Measurements from ENCODE around the gene ATP5PF. TPM values are rescaled to one million over a fixed set of nuclear protein-coding genes. Genes with fewer than 3 reads are reported as not detected.
"Not testable (repeated sequence)": the region's sequence is repeated elsewhere in the genome, so short reads cannot be mapped to it uniquely, and the experiment has no call there.

ATP5PF gene
- total and polyA plus RNA-seq, 7 donors = 355 to 1,142 (median 424) TPM

DNA sequence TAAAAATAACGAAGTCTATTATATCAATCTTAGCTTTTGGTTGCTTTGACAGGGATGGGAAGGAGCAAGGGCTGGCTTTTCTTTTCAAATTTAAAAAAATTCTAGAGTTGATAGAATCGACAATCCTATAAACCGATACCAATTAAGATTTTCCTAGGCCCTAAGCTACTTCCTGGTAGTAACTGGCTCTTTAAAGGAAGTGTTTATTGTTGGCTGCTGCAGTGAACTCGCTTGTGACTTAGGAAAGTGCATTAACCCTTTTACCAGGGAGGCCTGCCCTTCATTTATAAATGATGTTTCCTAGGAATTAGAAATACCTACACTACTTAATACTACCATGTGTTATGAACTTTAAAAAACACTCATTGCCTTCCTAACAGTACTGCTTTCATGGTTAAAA, 33.2 kb downstream of the ATP5PF start:
- intact Hi-C loops (cut with DNase I) = no loop called here
- Histone ChIP-seq H3K4me3 (no peak overlapping the region), H3K9me3 (no peaks in the 10 kb centered on the region), H3K27ac (no peak overlapping the region), H3K36me3 (ENCODE audit: insufficient read depth in 1 of 2, low read depth in 1 of 2) (no peaks in the 10 kb centered on the region), H3K4me1 (no peaks in the 10 kb centered on the region), H3K27me3 (ENCODE audit: insufficient read depth in 3 of 3, low read length in 2 of 3) (no peaks in the 10 kb centered on the region)
- TF ChIP-seq, protein P1, sequence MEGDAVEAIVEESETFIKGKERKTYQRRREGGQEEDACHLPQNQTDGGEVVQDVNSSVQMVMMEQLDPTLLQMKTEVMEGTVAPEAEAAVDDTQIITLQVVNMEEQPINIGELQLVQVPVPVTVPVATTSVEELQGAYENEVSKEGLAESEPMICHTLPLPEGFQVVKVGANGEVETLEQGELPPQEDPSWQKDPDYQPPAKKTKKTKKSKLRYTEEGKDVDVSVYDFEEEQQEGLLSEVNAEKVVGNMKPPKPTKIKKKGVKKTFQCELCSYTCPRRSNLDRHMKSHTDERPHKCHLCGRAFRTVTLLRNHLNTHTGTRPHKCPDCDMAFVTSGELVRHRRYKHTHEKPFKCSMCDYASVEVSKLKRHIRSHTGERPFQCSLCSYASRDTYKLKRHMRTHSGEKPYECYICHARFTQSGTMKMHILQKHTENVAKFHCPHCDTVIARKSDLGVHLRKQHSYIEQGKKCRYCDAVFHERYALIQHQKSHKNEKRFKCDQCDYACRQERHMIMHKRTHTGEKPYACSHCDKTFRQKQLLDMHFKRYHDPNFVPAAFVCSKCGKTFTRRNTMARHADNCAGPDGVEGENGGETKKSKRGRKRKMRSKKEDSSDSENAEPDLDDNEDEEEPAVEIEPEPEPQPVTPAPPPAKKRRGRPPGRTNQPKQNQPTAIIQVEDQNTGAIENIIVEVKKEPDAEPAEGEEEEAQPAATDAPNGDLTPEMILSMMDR (IDR thresholded peaks at IDR 0.05) = no peak
- 59 to 73% (median 60%) methylated on average over 4 of the region's 4 CpGs for WGBS, 3 donors
- no peak for DNase-seq
- ATAC-seq = no peak

DNA sequence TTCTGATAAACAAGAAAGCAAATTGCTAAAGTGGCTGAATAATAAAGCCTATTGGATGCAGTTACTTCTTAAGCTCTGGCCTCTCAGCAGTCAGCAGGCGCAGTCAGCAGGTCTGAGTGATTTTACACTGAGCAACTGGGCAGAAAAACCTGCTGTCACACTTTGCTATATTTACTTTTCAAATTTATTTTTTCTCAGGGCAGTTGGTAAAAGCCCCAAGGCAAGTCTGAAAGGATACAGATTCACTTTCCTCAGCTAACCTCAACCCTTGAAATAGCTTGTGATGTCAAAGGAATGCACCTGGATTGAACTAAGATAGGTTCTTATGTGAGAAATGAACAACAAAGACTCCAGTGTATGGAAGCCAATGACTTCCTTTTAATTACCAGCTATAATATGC, 34.0 kb downstream of the ATP5PF start:
- no peak overlapping the region for H3K27ac ChIP-seq
- TF ChIP-seq, protein P1 (IDR thresholded peaks at IDR 0.05) = no peak
- WGBS, 3 donors = 88 to 92% (median 90%) methylated on average over 1 of the region's 1 CpG
- intact Hi-C loops (cut with DNase I) = no loop called here
- DNase-seq (no peak), ATAC-seq (no peak)
- no peaks in the 10 kb centered on the region for H3K4me1 ChIP-seq
- H3K9me3 ChIP-seq = no peaks in the 10 kb centered on the region
- H3K36me3 ChIP-seq (ENCODE audit: insufficient read depth in 1 of 2, low read depth in 1 of 2) = no peaks in the 10 kb centered on the region
- no peak overlapping the region for H3K4me3 ChIP-seq
- H3K27me3 ChIP-seq (ENCODE audit: insufficient read depth in 3 of 3, low read length in 2 of 3) = no peaks in the 10 kb centered on the region

DNA sequence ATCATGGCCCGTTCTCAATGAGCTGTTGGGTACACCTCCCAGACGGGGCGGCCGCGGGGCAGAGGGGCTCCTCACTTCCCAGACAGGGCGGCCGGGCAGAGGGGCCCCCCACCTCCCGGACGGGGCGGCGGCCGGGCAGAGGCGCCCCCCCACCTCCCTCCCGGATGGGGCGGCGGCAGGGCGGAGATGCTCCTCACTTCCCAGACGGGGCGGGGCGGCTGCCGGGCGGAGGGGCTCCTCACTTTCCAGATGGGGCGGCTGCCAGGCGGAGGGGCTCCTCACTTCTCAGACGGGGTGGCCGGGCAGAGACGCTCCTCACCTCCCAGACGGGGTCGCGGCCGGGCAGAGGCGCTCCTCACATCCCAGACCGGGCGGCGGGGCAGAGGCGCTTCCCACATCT, 39.2 kb downstream of the ATP5PF start:
- H3K27ac ChIP-seq; DNase-seq; H3K27me3 ChIP-seq (ENCODE audit: insufficient read depth in 3 of 3, low read length in 2 of 3); intact Hi-C loops (cut with DNase I); ATAC-seq; H3K9me3 ChIP-seq; H3K4me1 ChIP-seq; H3K4me3 ChIP-seq; H3K36me3 ChIP-seq (ENCODE audit: insufficient read depth in 1 of 2, low read depth in 1 of 2): not testable (repeated sequence)
- 93 to 98% (median 94%) methylated on average over 14 to 36 of the region's 36 CpGs for WGBS, 3 donors

DNA sequence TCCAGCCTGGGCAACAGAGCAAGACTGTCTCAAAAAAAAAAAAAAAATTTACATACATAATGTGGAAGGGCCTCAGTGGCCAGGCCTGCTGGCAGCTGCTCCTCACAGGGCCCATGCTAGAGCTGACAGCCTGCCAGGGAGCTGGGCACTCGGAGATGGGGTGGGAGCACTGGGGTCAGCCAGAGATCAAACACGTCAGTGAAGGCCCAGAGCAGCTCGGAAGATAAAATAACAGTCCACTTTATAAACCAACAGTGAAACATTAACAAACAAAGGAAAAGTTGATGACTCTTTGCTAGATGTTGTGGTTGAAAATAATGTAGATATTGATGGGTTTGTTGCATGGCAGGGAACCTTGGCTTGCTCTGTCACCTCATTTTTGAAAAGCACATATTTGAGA, 42.7 kb downstream of the ATP5PF start:
- Histone ChIP-seq H3K4me3 (no peak overlapping the region), H3K36me3 (ENCODE audit: insufficient read depth in 1 of 2, low read depth in 1 of 2) (no peaks in the 10 kb centered on the region), H3K27ac (no peak overlapping the region), H3K4me1 (no peaks in the 10 kb centered on the region), H3K27me3 (ENCODE audit: insufficient read depth in 3 of 3, low read length in 2 of 3) (no peaks in the 10 kb centered on the region), H3K9me3 (no peaks in the 10 kb centered on the region)
- DNase-seq = no peak
- no peak for ATAC-seq
- TF ChIP-seq, protein P1 (IDR thresholded peaks at IDR 0.05) = no peak
- WGBS, 3 donors = 65 to 69% (median 67%) methylated on average over 3 of the region's 3 CpGs
- intact Hi-C loops (cut with DNase I) = no loop called here

DNA sequence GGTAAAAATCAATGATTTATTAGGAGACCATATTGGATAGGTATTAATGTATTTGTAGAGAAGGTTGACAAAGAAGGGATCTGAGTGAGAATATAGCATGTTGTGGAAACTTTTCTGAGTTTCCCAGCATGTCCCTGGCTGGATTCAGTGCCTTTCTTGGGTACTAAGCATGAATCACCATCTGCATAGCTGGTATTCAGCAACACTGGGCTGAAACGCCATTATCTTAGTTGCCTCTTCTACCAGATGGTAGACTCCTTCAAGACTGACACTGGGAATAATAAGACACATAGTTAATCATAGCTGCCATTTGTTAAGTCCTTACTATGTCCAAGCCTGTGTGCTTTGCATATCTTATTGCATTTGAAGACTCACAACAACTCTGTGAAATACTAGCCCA, 45.5 kb downstream of the ATP5PF start:
- WGBS, 3 donors = 71 to 75% (median 74%) methylated on average over 1 of the region's 1 CpG
- H3K9me3 ChIP-seq = no peaks in the 10 kb centered on the region
- no peak overlapping the region for H3K27ac ChIP-seq
- intact Hi-C loops (cut with DNase I) = no loop called here
- no peaks in the 10 kb centered on the region for H3K4me1 ChIP-seq
- no peaks in the 10 kb centered on the region for H3K27me3 ChIP-seq (ENCODE audit: insufficient read depth in 3 of 3, low read length in 2 of 3)
- H3K4me3 ChIP-seq = no peak overlapping the region
- TF ChIP-seq, protein P1 (IDR thresholded peaks at IDR 0.05) = no peak
- DNase-seq = no peak
- no peaks in the 10 kb centered on the region for H3K36me3 ChIP-seq (ENCODE audit: insufficient read depth in 1 of 2, low read depth in 1 of 2)
- no peak for ATAC-seq
